ENCODE results near the gene SLC28A1.
"Not testable (repeated sequence)": the region's sequence is repeated elsewhere in the genome, so short reads cannot be mapped to it uniquely, and the experiment has no call there.

SLC28A1 gene

DNA sequence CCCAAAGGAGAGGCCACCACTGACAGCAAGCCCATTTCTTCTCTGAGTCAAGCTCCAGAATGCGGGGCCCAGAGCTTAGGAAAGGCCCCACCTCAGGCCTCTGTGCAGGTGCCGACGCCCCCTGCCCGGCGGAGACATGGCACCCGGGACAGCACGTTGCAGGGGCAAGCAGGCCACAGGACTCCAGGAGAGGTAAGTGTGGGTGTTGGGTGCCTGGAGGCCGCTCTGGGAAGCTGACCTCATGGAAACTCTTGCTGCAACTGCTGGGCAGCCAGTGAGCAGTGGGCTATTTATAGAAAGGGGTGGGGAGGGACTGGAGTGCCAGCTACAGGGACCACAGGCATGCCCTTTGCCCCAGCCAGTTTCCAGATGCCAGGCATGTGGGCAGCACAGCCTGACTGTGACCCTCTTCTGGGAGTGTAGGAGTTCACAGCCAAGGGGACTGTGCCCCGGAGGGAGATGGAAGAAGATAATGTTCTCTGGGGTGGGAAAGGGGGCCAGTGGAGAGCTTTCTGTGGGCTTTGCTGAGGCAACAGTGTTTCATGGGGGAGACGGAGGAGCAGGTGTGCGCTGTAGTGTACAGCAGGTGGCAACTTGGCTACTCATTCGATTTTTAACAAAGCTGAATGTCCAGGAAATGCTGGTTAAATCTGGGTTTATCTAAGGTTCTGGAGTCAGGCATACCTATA is 43.6 kb upstream of the SLC28A1 start:
- in situ Hi-C loops (cut with HindIII; ENCODE audit: low sequenced_read_pairs) = no loop called here
- no peak overlapping the region for H3K4me3 ChIP-seq (ENCODE audit: low read depth, low read length)
- TF ChIP-seq, protein P1, sequence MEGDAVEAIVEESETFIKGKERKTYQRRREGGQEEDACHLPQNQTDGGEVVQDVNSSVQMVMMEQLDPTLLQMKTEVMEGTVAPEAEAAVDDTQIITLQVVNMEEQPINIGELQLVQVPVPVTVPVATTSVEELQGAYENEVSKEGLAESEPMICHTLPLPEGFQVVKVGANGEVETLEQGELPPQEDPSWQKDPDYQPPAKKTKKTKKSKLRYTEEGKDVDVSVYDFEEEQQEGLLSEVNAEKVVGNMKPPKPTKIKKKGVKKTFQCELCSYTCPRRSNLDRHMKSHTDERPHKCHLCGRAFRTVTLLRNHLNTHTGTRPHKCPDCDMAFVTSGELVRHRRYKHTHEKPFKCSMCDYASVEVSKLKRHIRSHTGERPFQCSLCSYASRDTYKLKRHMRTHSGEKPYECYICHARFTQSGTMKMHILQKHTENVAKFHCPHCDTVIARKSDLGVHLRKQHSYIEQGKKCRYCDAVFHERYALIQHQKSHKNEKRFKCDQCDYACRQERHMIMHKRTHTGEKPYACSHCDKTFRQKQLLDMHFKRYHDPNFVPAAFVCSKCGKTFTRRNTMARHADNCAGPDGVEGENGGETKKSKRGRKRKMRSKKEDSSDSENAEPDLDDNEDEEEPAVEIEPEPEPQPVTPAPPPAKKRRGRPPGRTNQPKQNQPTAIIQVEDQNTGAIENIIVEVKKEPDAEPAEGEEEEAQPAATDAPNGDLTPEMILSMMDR (IDR thresholded peaks at IDR 0.05; ENCODE audit: low read depth, low read length, missing control alignments) = no peak
- DNase-seq (ENCODE audit: low read depth) = no peak

DNA sequence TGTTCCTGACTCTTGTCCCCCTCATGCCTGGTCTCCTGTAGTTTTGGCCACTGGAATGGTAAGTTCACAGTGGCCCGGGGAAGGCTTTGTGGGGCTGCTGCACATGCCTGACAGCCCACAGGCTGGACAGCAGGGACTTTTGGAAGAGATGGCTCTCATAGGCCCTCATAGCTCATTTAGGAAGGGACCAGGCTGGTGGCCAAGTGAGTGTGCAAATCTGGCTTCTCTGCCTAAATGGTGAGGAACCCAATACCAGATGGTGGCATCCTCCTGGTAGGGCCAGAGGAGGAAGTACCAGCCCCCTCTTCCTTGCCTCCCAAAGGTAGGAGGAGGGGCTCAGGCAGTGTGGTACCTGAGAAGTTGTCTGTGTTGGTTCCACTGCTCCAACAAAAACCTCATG is 41.7 kb upstream of the SLC28A1 start:
- TF ChIP-seq, protein P1 (IDR thresholded peaks at IDR 0.05; ENCODE audit: low read depth, low read length, missing control alignments) = no peak
- in situ Hi-C loops (cut with HindIII; ENCODE audit: low sequenced_read_pairs) = no loop called here
- no peak overlapping the region for H3K4me3 ChIP-seq (ENCODE audit: low read depth, low read length)
- no peak for DNase-seq (ENCODE audit: low read depth)

DNA sequence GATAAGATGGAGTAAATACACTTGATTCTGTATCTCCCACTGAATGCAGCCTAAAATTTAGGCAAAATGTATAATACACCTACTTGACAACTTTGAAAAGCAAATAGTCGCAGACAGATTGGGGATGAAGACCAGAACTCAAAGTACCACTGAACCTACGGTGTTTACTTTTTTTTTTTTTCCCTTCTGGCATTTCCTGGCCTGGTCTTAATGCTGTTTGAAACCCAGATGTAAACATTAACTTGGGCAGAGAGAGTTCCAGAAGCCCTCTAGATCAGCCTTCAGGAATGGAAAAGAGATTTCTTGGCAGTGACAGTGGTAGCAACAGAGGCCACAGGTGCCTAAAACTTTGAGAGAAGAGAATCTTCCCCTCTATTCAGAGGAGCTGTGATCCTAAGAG is 39.5 kb upstream of the SLC28A1 start:
- TF ChIP-seq, protein P1 (IDR thresholded peaks at IDR 0.05; ENCODE audit: low read depth, low read length, missing control alignments) = no peak
- in situ Hi-C loops (cut with HindIII; ENCODE audit: low sequenced_read_pairs) = no loop called here
- DNase-seq (ENCODE audit: low read depth) = no peak
- no peak overlapping the region for H3K4me3 ChIP-seq (ENCODE audit: low read depth, low read length)

DNA sequence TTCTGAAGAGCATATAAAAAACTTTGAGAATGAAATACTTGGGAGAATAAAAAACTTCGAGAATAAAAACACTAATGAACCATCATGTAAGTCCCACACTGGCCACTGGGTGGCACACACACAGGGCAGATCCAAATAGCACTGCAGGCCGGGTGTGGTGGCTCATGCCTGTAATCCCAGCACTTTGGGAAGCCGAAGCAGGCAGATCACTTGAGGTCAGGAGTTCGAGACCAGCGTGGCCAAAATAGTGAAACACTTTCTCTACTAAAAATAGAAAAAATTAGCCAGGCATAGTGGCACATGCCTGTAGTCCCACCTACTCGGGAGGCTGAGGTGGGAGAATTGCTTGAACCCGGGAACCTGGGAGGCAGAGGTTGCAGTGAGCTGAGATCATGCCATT is 38.8 kb upstream of the SLC28A1 start:
- in situ Hi-C loops (cut with HindIII; ENCODE audit: low sequenced_read_pairs); H3K4me3 ChIP-seq (ENCODE audit: low read depth, low read length): not testable (repeated sequence)
- DNase-seq (ENCODE audit: low read depth) = peak; percentile 24
- TF ChIP-seq, protein P1 (IDR thresholded peaks at IDR 0.05; ENCODE audit: low read depth, low read length, missing control alignments) = peak; percentile 61

DNA sequence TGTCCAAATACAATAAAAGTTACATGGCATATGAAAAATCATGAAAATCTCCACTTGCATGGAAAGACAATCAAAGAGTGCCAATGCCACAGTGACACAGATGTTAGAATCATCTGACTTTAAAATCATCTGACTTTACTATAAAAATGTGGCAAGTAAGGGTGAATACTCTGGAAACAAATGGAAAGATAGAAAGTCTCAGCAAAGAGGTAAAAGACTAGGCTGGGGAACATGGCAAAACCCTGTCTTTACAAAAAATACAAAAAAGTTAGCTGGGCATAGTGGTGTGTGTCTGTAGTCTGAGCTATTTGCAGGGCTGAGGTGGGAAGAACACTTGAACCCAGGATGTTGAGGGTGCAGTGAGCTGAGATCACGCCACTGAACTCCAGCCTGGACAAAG is 38.2 kb upstream of the SLC28A1 start:
- in situ Hi-C loops (cut with HindIII; ENCODE audit: low sequenced_read_pairs) = no loop called here
- TF ChIP-seq, protein P1 (IDR thresholded peaks at IDR 0.05; ENCODE audit: low read depth, low read length, missing control alignments) = no peak

DNA sequence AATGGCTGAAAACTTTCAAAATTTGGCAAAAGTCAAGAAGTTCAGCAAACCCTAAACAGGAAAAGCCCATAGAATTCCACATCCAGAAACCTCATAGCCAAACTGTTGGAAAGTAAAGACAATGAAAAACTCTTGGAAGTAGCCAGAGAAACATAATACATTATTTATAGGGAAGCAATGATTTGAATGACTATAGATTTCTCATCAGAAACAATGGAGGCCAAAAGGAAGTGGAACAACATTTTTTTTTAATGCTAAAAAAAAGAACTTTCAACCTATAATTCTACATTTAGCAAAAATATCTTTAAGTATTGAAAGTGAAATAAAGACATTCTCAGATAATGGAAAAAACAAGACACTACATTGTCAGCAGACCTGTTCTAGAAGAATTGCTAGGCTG is 37.1 kb upstream of the SLC28A1 start:
- in situ Hi-C loops (cut with HindIII; ENCODE audit: low sequenced_read_pairs) = no loop called here
- TF ChIP-seq, protein P1 (IDR thresholded peaks at IDR 0.05; ENCODE audit: low read depth, low read length, missing control alignments) = no peak
- DNase-seq (ENCODE audit: low read depth) = no peak
- H3K4me3 ChIP-seq (ENCODE audit: low read depth, low read length) = no peak overlapping the region

More for the DNA sequence above, 38.2 kb upstream of the SLC28A1 start:
- H3K4me3 ChIP-seq (ENCODE audit: low read depth, low read length) = no peak overlapping the region
- no peak for DNase-seq (ENCODE audit: low read depth)
